Measurements from ENCODE around the gene CELF4.

DNA sequence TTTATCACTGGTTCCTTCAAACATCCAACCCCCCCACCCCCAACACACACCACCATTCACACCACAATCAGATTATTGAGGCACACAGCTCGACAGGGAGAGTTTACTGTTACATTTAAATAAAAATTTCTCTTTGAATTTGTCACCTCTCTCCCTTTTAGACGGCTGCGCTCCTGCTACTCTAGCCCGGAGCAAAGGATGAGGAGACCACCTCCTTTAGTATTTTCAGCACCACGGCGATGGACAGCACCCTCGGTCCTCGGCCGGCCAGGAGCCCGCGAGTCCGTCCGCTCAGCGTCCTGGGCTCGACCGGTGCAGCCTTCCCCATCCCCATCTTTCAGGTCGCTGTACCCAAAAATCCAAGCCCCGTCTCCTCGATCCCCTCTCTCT is 892 bp downstream of the CELF4 start:
- TF ChIP-seq, protein P1, sequence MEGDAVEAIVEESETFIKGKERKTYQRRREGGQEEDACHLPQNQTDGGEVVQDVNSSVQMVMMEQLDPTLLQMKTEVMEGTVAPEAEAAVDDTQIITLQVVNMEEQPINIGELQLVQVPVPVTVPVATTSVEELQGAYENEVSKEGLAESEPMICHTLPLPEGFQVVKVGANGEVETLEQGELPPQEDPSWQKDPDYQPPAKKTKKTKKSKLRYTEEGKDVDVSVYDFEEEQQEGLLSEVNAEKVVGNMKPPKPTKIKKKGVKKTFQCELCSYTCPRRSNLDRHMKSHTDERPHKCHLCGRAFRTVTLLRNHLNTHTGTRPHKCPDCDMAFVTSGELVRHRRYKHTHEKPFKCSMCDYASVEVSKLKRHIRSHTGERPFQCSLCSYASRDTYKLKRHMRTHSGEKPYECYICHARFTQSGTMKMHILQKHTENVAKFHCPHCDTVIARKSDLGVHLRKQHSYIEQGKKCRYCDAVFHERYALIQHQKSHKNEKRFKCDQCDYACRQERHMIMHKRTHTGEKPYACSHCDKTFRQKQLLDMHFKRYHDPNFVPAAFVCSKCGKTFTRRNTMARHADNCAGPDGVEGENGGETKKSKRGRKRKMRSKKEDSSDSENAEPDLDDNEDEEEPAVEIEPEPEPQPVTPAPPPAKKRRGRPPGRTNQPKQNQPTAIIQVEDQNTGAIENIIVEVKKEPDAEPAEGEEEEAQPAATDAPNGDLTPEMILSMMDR (conservative IDR thresholded peaks at IDR 0.05; ENCODE audit: low read depth, low read length) = no peak
- TF ChIP-seq EZH2 (IDR thresholded peaks at IDR 0.05; ENCODE audit: low read length, unreplicated experiment) (no peak), EZH2phosphoT487 (IDR thresholded peaks at IDR 0.05; ENCODE audit: borderline replicate concordance, low read length) (no peak)

Data from PC-3 (cell line).